K562 (cell line): ENCODE data around the gene TPO. TPM values are rescaled to one million over a fixed set of nuclear protein-coding genes. Genes with fewer than 3 reads are reported as not detected.

Source experiments
- ATAC-seq: fragments of 200-7000 bp; cut with Tn5 transposase; 3 replicates; pipeline ENCODE4 v1.9.1; 2020; ENCODE audit warnings: moderate library complexity
- BruUV-seq: library from RNA; stranded (reverse); fragments of 400-500 nt; replicated peaks from 2 replicates; lab custom pipeline; 2021; lab: Mats Ljungman, UMichigan
- CTCF ChIA-PET: fragments of 300-600 bp; formaldehyde crosslinking; extraction: SDS; loops from one replicate; lab custom pipeline; 2021; ENCODE audit warnings: low intra/inter-chr PET ratio; lab: Yijun Ruan, JAX
- POLR2A ChIA-PET: fragments of 300-600, 350-650 bp; sonication (Branson Sonifier 250); formaldehyde crosslinking; extraction: SDS; loops from one replicate; lab custom pipeline; 2021; ENCODE audit warnings: antibody characterized with exemption, inconsistent platforms; lab: Yijun Ruan, JAX
- DNase-seq, 4 experiments: peaks; one replicate each; pipeline versions ENCODE4 v3.0.0 to v3.0.0-alpha.2; 2011 to 2018; ENCODE audit warnings: low spot score in 3 of 4, mixed read lengths in 3 of 4; ENCODE audit errors: extremely low read depth in 1 of 4
- FAIRE-seq: peaks from 2 replicates; lab custom pipeline; 2011; peaks lifted over from hg19 to GRCh38; lab: Jason Lieb, UNC
- H2AFZ ChIP-seq: 2 replicates; pipeline ENCODE4 v1.6.0; 2011; ENCODE audit warnings: low read depth, low read length, control low read depth, inconsistent platforms
- H3K27ac ChIP-seq: fragments of 200-600 bp; 3 replicates; pipeline ENCODE4 v1.8.0; 2011; ENCODE audit warnings: low read depth, mild to moderate bottlenecking, control low read depth, inconsistent platforms, low read length, moderate library complexity, mixed read lengths; ENCODE audit errors: extremely low read depth
- H3K27me3 ChIP-seq, 2 experiments: fragments of 300-600 bp in 1 of 2; 2 replicates in 1 of 2; 3 replicates in 1 of 2; pipeline versions ENCODE4 v1.6.0 to v1.8.0; 2011; ENCODE audit warnings: inconsistent platforms in 2 of 2, low read length in 2 of 2, mild to moderate bottlenecking in 1 of 2, mixed read lengths in 1 of 2, moderate library complexity in 1 of 2; ENCODE audit not compliant: control insufficient read depth in 2 of 2, insufficient read depth in 2 of 2
- H3K36me3 ChIP-seq: fragments of 300-600 bp; 3 replicates; pipeline ENCODE4 v1.8.0; 2011; ENCODE audit warnings: mild to moderate bottlenecking, low read length, inconsistent platforms; ENCODE audit not compliant: control insufficient read depth, insufficient read depth
- H3K4me1 ChIP-seq, 2 experiments: fragments of 200-600 bp in 1 of 2; replicated peaks in 1 of 2; 2 replicates in 1 of 2; 3 replicates in 1 of 2; pipeline versions ENCODE4 v1.5.1 to v1.8.0; 2011; ENCODE audit warnings: inconsistent platforms in 2 of 2, low read length in 2 of 2, mild to moderate bottlenecking in 1 of 2, mixed read lengths in 1 of 2, moderate library complexity in 1 of 2; ENCODE audit not compliant: control insufficient read depth in 2 of 2, insufficient read depth in 2 of 2
- H3K4me2 ChIP-seq: 2 replicates; pipeline ENCODE4 v1.6.1; 2011; ENCODE audit warnings: low read length, control low read depth, inconsistent platforms, mixed read lengths; ENCODE audit not compliant: insufficient read depth
- H3K4me3 ChIP-seq: fragments of 200-600 bp; sonication (generic), shearing (Covaris generic); 2 replicates; pipeline ENCODE4 v1.5.1; 2016; ENCODE audit warnings: control low read depth, inconsistent platforms
- H3K79me2 ChIP-seq: fragments of 200-600 bp; 3 replicates; pipeline ENCODE4 v1.8.0; 2011; ENCODE audit warnings: low read length, inconsistent platforms; ENCODE audit not compliant: control insufficient read depth, insufficient read depth
- H3K9ac ChIP-seq, 2 experiments: 2 replicates each; pipeline versions ENCODE4 v1.6.0 to v1.6.1; 2011; ENCODE audit warnings: low read depth in 2 of 2, low read length in 2 of 2, control low read depth in 1 of 2, inconsistent platforms in 1 of 2, mild to moderate bottlenecking in 1 of 2, mixed read lengths in 1 of 2; ENCODE audit not compliant: insufficient read depth in 1 of 2
- H3K9me1 ChIP-seq: one replicate; pipeline ENCODE4 v1.6.0; 2011; ENCODE audit warnings: inconsistent platforms, mild to moderate bottlenecking, low read length, moderate library complexity; ENCODE audit not compliant: control insufficient read depth, insufficient read depth
- H3K9me3 ChIP-seq: replicated peaks from 2 replicates; pipeline ENCODE4 v1.5.1; 2011; ENCODE audit warnings: low read depth, low read length, inconsistent platforms; ENCODE audit not compliant: control insufficient read depth, insufficient read depth
- H4K20me1 ChIP-seq: replicated peaks from 2 replicates; pipeline ENCODE4 v1.6.1; 2011; ENCODE audit warnings: low read length, inconsistent platforms, mixed read lengths; ENCODE audit not compliant: control insufficient read depth, insufficient read depth
- ETV5 ChIP-seq: sonication (generic); formaldehyde crosslinking; IDR thresholded peaks from 2 replicates; pipeline ENCODE4 v1.4.0; 2020; ENCODE audit warnings: low read depth, mild to moderate bottlenecking, missing genetic modification reagents
- HIVEP1 ChIP-seq: fragments of 250-450 bp; sonication (Bioruptor Pico); IDR thresholded peaks from 2 replicates; pipeline ENCODE4 v1.4.0; 2020; ENCODE audit warnings: mild to moderate bottlenecking
- L3MBTL2 ChIP-seq: fragments of 450-650 bp; IDR thresholded peaks from 2 replicates; pipeline ENCODE4 v1.6.1; 2016; ENCODE audit warnings: mild to moderate bottlenecking, moderate library complexity
- NFYB ChIP-seq: IDR thresholded peaks from 2 replicates; pipeline ENCODE4 v1.6.1; 2011; ENCODE audit warnings: mild to moderate bottlenecking, moderate library complexity; ENCODE audit not compliant: insufficient read length; ENCODE audit errors: extremely low read depth
- RFX5 ChIP-seq: IDR thresholded peaks from 2 replicates; pipeline ENCODE4 v1.6.1; 2011; ENCODE audit warnings: low read depth, mild to moderate bottlenecking, improper control_type of control experiment, low read length
- SMAD2 ChIP-seq: fragments of 150-350 bp; IDR thresholded peaks from 2 replicates; pipeline ENCODE4 v1.6.1; 2014; ENCODE audit warnings: low read depth, mild to moderate bottlenecking, low read length
- SMARCA5 ChIP-seq: fragments of 450-650 bp; IDR thresholded peaks from 2 replicates; pipeline ENCODE4 v1.6.1; 2016
- SNIP1 ChIP-seq: fragments of 450-650 bp; IDR thresholded peaks from 2 replicates; pipeline ENCODE4 v1.7.1; 2017; ENCODE audit warnings: low read depth, mild to moderate bottlenecking
- XRCC3 ChIP-seq: fragments of 450-650 bp; IDR thresholded peaks from 2 replicates; pipeline ENCODE4 v1.6.1; 2017; ENCODE audit warnings: mild to moderate bottlenecking, moderate library complexity
- ZNF232 ChIP-seq: sonication (generic); formaldehyde crosslinking; IDR thresholded peaks from 2 replicates; pipeline ENCODE4 v1.8.0; 2022; ENCODE audit warnings: mild to moderate bottlenecking, missing genetic modification reagents
- ZNF561 ChIP-seq: fragments of 450-650 bp; formaldehyde crosslinking; conservative IDR thresholded peaks from 2 replicates; pipeline ENCODE4 v1.4.0; 2020; ENCODE audit warnings: mild to moderate bottlenecking, moderate library complexity
- ZNF79 ChIP-seq: fragments of 250-450 bp; sonication (Bioruptor Pico); IDR thresholded peaks from 2 replicates; pipeline ENCODE4 v1.4.0; 2020; ENCODE audit warnings: low read depth, mild to moderate bottlenecking, moderate library complexity
- WGBS: fragments of 100-300 bp; shearing (Covaris generic); methylation state at CpG from one replicate; pipeline ENCODE4 v1.1.6; 2016; ENCODE audit warnings: low coverage, mixed read lengths; ENCODE audit not compliant: insufficient coverage; ENCODE audit errors: missing lambda C conversion rate; 5-methylcytosine and 5-hydroxymethylcytosine counted together
- in situ Hi-C: fragments of 300-500 bp; cut with MboI; formaldehyde crosslinking; loops from 4 replicates; pipeline ENCODE4 v1.15.0; 2018; ENCODE audit warnings: inconsistent platforms, mixed read lengths
- intact Hi-C: fragments of 100-400 bp; cut with micrococcal nuclease; formaldehyde crosslinking; loops from 2 replicates; pipeline ENCODE4 v1.14.2; 2022
- polyA plus RNA-seq, 8 experiments: library from polyadenylated mRNA; depleted of rRNA in 4 of 8; stranded (reverse) in 5 of 8; unstranded in 3 of 8; fragments of >200 nt; fragmentation: Nextera tagmentation in 2 of 8; fragmentation: Illumina TruSeq in 1 of 8; extraction: Ambion mirVana in 2 of 8; extraction: Trizol in 1 of 8; gene quantifications; 2 replicates each; pipeline versions ENCODE4 v1.2.1 to v1.2.3, GENCODE V29; 2011 to 2014; ENCODE audit warnings: inconsistent platforms in 1 of 8, missing spikeins in 1 of 8
- total RNA-seq, 7 experiments: library from RNA; depleted of rRNA in 6 of 7; stranded (reverse); fragments of >200 nt in 6 of 7; fragmentation: Illumina TruSeq in 2 of 7; extraction: Trizol in 2 of 7; gene quantifications; 2 replicates each; pipeline versions ENCODE4 v1.2.1 to v1.2.3, GENCODE V29; 2011 to 2021; ENCODE audit warnings: low replicate concordance in 1 of 7
- TF ChIP-seq, protein P1 (sequence below): fragments of 250-450 bp; sonication (Bioruptor Pico); IDR thresholded peaks from 2 replicates; pipeline ENCODE4 v1.4.0; 2020; ENCODE audit warnings: mild to moderate bottlenecking, moderate library complexity, borderline replicate concordance
- TF ChIP-seq, protein P2 (sequence below): fragments of 450-650 bp; IDR thresholded peaks from 2 replicates; pipeline ENCODE4 v1.6.1; 2018; ENCODE audit warnings: mild to moderate bottlenecking, low read depth; ENCODE audit not compliant: partially characterized antibody
- TF ChIP-seq, protein P3 (sequence below): fragments of 450-650 bp; IDR thresholded peaks from 2 replicates; pipeline ENCODE4 v1.6.1; 2016; ENCODE audit warnings: mild to moderate bottlenecking

The TPO gene
- total and polyA plus RNA-seq, 9 of the 15 experiments (the other 6 are each of a cell fraction or from before 2014, with no cell fraction given), result not detected

DNA sequence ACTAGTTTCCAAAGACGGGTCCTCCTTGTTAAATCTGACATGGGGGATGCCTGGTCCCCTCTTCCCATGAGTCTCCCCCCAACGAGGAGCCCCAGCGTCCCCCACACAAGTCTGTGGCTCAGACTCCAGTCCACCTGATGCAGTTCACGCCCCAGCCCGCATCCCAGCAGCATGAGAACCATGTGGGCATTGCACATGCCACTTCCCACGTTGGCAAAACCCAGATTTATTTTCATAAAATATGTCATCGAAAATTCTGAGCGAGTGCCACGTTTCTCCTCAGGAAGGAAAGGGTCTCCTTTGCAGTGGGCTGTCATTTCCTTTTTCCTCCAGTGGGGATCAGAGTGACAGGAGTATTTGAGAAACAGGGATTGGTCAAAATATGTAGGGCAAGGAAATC lies 45.7 kb upstream of the TPO start (continued):
- TF ChIP-seq, protein P1, sequence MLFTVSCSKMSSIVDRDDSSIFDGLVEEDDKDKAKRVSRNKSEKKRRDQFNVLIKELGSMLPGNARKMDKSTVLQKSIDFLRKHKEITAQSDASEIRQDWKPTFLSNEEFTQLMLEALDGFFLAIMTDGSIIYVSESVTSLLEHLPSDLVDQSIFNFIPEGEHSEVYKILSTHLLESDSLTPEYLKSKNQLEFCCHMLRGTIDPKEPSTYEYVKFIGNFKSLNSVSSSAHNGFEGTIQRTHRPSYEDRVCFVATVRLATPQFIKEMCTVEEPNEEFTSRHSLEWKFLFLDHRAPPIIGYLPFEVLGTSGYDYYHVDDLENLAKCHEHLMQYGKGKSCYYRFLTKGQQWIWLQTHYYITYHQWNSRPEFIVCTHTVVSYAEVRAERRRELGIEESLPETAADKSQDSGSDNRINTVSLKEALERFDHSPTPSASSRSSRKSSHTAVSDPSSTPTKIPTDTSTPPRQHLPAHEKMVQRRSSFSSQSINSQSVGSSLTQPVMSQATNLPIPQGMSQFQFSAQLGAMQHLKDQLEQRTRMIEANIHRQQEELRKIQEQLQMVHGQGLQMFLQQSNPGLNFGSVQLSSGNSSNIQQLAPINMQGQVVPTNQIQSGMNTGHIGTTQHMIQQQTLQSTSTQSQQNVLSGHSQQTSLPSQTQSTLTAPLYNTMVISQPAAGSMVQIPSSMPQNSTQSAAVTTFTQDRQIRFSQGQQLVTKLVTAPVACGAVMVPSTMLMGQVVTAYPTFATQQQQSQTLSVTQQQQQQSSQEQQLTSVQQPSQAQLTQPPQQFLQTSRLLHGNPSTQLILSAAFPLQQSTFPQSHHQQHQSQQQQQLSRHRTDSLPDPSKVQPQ, result no peak
- no peak for TF ChIP-seq SMAD2
- TF ChIP-seq SNIP1, result no peak
- no peak for TF ChIP-seq SMARCA5
- TF ChIP-seq, protein P2, sequence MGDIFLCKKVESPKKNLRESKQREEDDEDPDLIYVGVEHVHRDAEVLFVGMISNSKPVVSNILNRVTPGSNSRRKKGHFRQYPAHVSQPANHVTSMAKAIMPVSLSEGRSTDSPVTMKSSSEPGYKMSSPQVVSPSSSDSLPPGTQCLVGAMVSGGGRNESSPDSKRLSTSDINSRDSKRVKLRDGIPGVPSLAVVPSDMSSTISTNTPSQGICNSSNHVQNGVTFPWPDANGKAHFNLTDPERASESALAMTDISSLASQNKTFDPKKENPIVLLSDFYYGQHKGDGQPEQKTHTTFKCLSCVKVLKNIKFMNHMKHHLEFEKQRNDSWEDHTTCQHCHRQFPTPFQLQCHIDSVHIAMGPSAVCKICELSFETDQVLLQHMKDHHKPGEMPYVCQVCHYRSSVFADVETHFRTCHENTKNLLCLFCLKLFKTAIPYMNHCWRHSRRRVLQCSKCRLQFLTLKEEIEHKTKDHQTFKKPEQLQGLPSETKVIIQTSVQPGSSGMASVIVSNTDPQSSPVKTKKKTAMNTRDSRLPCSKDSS, result no peak
- TF ChIP-seq L3MBTL2, result no peak
- TF ChIP-seq ETV5 (CRISPR knock-in tag), result no peak

DNA sequence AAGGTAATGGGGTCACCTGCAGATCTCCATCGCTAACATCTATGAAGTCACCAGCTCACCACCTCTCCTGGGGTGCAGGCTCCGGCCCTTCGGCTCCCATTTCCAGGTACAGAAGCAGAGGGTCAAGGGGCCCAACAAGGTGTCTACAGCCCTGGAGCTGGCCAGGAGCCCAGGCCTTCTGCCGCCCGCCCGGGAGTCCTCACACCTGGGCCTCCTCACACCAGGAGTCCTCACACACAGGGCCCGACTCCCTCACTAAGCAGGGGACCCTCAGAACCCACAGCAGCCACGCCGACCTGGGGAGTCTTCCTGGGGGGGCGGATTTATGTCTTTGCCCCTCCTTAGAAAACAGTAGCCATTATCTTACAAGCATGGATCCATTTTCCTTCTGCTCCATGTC lies 43.4 kb upstream of the TPO start:
- Histone ChIP-seq H3K79me2 (no peaks in the 10 kb centered on the region), H3K4me3 (no peak overlapping the region), H4K20me1 (no peaks in the 10 kb centered on the region), H3K27ac (no peak overlapping the region), H3K4me1 (no peaks in the 10 kb centered on the region), H3K36me3 (no peaks in the 10 kb centered on the region), H3K27me3 (peaks cover 3 to 13% of the 10 kb centered on the region in 2 experiments; a peak in 3 of 5 replicates), H3K9ac (no peak overlapping the region), H3K9me1 (no peaks in the 10 kb centered on the region), H3K9me3 (no peaks in the 10 kb centered on the region), H3K4me2 (no peak overlapping the region), H2AFZ (no peak overlapping the region)
- in situ Hi-C loops (no loop called here), intact Hi-C loops (no loop called here)
- CTCF ChIA-PET, result no interaction called here
- POLR2A ChIA-PET, result interaction anchor here (0.8 kb wide), 1 partner anchor 1151 kb away, joined by 3 read pairs; no protein-coding TSS in a partner anchor
- 0% methylated on average over 10 of the region's 10 CpGs for WGBS
- BruUV-seq, result no TSS peak
- DNase-seq (no peak), ATAC-seq (no peak), FAIRE-seq (no peak)
- TF ChIP-seq ZNF232 (CRISPR knock-in tag), result no peak
- TF ChIP-seq ZNF561 (CRISPR knock-in tag), result no peak
- no peak for TF ChIP-seq HIVEP1
- no peak for TF ChIP-seq XRCC3
- TF ChIP-seq RFX5, result no peak
- no peak for TF ChIP-seq ZNF79 (CRISPR knock-in tag)
- TF ChIP-seq, protein P2, result no peak
- TF ChIP-seq, protein P3, sequence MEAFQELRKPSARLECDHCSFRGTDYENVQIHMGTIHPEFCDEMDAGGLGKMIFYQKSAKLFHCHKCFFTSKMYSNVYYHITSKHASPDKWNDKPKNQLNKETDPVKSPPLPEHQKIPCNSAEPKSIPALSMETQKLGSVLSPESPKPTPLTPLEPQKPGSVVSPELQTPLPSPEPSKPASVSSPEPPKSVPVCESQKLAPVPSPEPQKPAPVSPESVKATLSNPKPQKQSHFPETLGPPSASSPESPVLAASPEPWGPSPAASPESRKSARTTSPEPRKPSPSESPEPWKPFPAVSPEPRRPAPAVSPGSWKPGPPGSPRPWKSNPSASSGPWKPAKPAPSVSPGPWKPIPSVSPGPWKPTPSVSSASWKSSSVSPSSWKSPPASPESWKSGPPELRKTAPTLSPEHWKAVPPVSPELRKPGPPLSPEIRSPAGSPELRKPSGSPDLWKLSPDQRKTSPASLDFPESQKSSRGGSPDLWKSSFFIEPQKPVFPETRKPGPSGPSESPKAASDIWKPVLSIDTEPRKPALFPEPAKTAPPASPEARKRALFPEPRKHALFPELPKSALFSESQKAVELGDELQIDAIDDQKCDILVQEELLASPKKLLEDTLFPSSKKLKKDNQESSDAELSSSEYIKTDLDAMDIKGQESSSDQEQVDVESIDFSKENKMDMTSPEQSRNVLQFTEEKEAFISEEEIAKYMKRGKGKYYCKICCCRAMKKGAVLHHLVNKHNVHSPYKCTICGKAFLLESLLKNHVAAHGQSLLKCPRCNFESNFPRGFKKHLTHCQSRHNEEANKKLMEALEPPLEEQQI, result no peak
- no peak for TF ChIP-seq NFYB
